Measurements from ENCODE around the gene PRPF31.
"Not testable (repeated sequence)": the region's sequence is repeated elsewhere in the genome, so short reads cannot be mapped to it uniquely, and the experiment has no call there.

Gene PRPF31

GRCh38 chr19:54115109-54116063 lies at the start of gene PRPF31, which contains the start of gene TFPT:
TSS of gene PRPF31 (plus strand) at chr19:54115754. CDS start at chr19:54118279, 2,525 bp downstream.
TSS of gene TFPT (minus strand) at chr19:54115657. CDS start at chr19:54115269, 388 bp downstream.
- DNase-seq (ENCODE audit: low read depth), result peak; percentile 92

DNA sequence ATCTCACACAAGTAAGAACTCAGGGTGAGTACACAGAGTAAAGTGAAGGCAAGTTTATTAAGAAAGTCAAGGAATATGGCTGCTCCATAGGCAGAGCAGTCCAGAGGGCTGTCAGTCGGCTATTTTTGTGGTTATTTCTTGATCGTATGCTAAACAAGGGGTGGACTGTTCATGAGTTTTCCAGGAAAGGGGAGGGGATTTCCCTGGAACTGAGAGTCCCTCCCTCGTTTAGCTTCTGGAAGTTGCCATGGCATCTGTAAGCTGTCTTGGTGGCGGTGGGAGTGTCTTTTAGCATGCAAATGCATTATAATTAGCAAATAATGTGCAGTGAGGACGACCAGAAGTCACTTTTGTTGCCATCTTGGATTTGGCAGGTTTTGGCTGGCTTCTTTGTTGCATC lies 46.1 kb upstream of the PRPF31 start:
- DNase-seq (ENCODE audit: low read depth), result no peak

GRCh38 chr19:54073829-54074228 lies 41.7 kb upstream of the PRPF31 start:
- no peak for DNase-seq (ENCODE audit: low read depth)

GRCh38 chr19:54074851-54075250 lies 40.7 kb upstream of the PRPF31 start:
- no peak for DNase-seq (ENCODE audit: low read depth)

- DNase-seq (ENCODE audit: low read depth), result no peak
Measured at GRCh38 chr19:54077334-54077733, 38.2 kb upstream of the PRPF31 start.

DNA sequence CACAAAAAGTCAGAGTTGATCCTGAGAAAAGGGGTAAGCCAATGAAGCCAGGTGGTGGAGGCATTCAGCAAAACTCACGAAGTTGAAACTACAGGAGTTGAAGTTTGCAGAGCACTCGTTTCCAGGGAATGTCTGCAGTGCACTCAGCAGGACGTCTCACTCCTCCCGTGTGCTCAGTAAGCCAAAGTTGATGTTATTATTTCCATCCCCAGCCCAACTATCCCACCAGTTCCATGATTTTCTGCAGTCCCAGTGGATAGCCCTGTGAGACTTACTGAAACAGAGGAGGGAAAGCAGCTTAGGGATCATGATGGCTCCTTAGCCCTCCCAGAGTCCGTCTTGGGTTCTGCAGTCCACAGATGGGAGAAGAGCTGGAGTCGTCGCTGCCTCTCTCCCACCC lies 34.5 kb upstream of the PRPF31 start, which contains the start of gene TARM1:
Gene TARM1 (minus strand): TSS at position 334 of the 400 bp plus-strand sequence. CDS start 25 bp downstream, at position 309.
- no peak for DNase-seq (ENCODE audit: low read depth)

DNA sequence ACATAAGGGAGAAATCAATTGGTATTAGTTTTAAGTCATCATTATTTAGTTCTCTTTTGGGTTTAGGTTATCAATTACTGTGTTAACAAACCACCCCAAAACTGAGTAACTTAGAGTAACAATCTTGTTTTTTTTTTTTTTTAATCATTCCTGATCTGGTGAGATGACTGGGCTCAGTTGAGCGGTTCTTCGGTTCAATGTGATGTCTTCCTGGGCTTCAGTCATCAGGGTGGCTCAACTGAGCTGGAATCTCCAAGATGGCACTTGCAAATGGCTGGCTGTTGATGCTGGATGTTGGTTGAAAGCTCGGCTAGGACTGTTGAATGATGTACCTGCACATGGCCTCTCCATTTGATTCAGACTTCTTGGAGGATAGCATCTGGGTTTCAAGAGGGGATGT lies 31.1 kb upstream of the PRPF31 start:
- DNase-seq (ENCODE audit: low read depth), result no peak

GRCh38 chr19:54094426-54095000 lies 21.0 kb upstream of the PRPF31 start:
- no peak for DNase-seq (ENCODE audit: low read depth)

DNA sequence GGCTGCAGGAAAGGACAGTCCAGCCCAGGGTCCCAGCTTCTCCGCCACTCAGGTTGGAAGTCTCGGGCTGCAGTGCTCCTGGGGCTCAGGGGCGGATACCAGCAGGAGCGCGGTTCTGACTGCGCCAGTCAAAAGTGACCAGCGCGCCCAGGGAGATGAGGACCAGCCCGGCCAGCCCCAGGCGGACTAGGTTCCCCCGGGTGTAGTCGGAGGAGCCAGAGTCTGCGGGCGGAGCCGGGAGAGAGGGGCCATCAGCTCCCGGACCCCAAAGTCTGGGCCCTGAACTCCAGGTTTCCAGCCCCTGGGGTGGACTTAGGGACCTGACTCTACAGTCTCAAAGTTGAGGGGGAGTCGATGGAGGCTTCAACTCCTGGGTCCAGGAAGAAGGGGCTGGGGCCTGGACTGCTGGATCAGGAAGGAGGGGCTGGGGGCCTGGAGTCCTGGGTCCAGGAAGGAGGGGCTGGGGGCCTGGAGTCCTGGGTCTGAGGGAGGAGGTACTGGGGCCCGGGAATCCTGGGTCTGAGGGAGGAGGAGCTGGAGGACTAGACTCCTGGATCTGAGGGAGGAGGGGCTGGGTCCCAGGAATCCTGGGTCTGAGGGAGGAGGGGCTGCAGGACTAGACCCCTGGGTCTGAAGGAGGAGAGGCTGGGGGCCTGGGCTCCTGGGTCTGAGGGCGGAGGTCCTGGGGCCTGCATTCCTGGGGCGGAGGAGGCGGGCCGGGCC lies 20.3 kb upstream of the PRPF31 start:
- no peak for DNase-seq (ENCODE audit: low read depth)

DNA sequence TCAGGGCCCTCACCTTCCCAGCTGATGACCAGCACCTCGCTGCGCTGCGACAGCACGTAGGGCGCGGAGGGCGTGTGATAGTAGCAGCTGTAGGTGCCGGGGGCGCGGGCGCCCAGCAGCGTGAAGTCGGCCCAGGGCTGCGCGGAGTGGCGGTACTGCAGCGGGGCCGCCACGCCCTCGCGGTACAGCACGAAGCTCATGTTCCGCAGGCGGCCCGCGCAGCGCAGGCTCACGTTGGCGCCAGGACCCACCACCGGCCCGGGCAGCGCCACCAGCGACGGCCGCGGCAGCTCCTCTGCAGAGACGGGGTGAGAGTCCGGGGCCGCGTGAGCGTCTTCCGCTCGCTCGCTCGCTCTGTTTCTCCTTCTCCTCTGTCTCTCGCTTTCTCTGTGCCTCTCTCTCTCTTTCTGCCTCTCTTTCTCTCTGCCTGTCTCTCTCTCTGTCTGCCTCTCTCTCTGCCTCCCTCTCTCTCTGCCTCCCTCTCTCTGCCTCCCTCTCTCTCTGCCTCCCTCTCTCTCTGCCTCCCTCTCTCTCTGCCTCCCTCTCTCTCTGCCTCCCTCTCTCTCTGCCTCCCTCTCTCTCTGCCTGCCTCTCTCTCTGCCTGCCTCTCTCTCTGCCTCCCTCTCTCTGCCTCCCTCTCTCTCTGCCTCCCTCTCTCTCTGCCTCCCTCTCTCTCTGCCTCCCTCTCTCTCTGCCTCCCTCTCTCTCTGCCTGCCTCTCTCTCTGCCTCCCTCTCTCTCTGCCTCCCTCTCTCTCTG lies 19.5 kb upstream of the PRPF31 start:
- not testable (repeated sequence) for DNase-seq (ENCODE audit: low read depth)

DNA sequence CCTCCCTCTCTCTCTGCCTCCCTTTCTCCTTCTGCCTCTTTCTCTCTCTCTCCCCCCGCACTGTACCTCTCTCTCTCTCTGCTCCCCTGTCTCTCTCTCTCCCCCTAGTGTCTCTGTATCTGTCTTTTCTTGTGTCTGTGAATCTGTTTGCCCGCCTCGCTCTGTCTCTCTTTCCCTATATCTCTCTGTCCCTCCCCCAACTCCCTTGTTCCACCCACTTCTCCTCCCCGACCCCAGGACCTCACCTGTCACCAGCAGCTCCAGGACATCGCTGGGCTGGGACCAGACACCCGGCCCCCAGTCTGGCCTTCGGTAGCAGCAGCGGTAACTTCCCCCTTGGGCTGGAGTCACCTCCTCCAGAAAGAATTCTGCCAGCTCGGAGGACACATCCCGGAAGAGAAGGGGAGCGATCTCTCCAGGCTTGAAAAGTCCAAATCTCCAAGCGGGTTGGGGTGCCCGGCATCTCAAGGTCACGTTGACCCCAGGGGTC lies 18.9 kb upstream of the PRPF31 start:
- DNase-seq (ENCODE audit: low read depth), result no peak

- no peak for DNase-seq (ENCODE audit: low read depth)
Measured at GRCh38 chr19:54099190-54099902, 16.2 kb upstream of the PRPF31 start.

DNA sequence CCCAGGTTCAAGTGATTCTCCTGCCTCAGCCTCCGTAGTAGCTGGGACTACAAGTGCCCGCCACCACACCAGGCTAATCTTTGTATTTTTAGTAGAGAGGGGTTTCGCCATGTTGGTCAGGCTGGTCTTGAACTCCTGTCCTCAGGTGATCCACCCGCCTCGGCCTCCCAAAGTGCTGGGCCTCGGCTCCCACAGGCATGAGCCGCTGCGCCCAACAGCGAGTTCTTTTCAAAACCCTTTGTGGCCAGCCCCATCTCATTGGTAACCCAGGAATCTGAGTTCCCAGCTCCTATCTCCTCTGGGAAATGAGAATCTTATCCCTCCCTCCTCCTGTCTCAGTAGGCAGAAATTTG lies 15.7 kb upstream of the PRPF31 start:
- DNase-seq (ENCODE audit: low read depth), result not testable (repeated sequence)

GRCh38 chr19:54100561-54100960 lies 15.0 kb upstream of the PRPF31 start, which contains the start of gene OSCAR:
TSS of gene OSCAR (minus strand) at chr19:54100803. CDS start at chr19:54100792, 11 bp downstream.
- no peak for DNase-seq (ENCODE audit: low read depth)

GRCh38 chr19:54102421-54103169 lies 13.0 kb upstream of the PRPF31 start, which contains the start of gene NDUFA3:
TSS of gene NDUFA3 (plus strand) at chr19:54102855. CDS start at chr19:54102879, 24 bp downstream.
- DNase-seq (ENCODE audit: low read depth), result peak; percentile 96

GRCh38 chr19:54104998-54105715 lies 10.4 kb upstream of the PRPF31 start:
- DNase-seq (ENCODE audit: low read depth), result no peak

- no peak for DNase-seq (ENCODE audit: low read depth)
Measured at GRCh38 chr19:54105796-54106195, 9.8 kb upstream of the PRPF31 start.

GRCh38 chr19:54106716-54107115 lies 8.8 kb upstream of the PRPF31 start:
- DNase-seq (ENCODE audit: low read depth), result no peak

- no peak for DNase-seq (ENCODE audit: low read depth)
Measured at GRCh38 chr19:54107876-54108490, 7.6 kb upstream of the PRPF31 start.

All from stimulated activated CD8-positive, alpha-beta memory T cell treated with anti-CD3 and anti-CD28 coated beads, Interleukin-15, amount 100 ng/mL, for 24 hours (primary cell).